ENCODE data around the gene ZCCHC10. TPM values are rescaled to one million over a fixed set of nuclear protein-coding genes. Genes with fewer than 3 reads are reported as not detected.
"Not testable (repeated sequence)": the region's sequence is repeated elsewhere in the genome, so short reads cannot be mapped to it uniquely, and the experiment has no call there.

The ZCCHC10 gene
- total RNA-seq, 2 experiments from 2014 or later, result 24.7 to 32.0 TPM

- H3K4me3 Mint-ChIP-seq; H3K9me3 Mint-ChIP-seq (ENCODE audit: low read depth); DNase-seq; H3K27ac Mint-ChIP-seq; H3K27me3 Mint-ChIP-seq; CTCF ChIA-PET; ATAC-seq: not testable (repeated sequence)
- H3K4me1 Mint-ChIP-seq, result peaks cover 17% of the 10 kb centered on the region
- H3K36me3 Mint-ChIP-seq, result peaks cover 39% of the 10 kb centered on the region
Measured at GRCh38 chr5:132956166-132956799, 70.1 kb downstream of the ZCCHC10 start.

- Mint-ChIP-seq H3K9me3 (ENCODE audit: low read depth) (no peaks in the 10 kb centered on the region), H3K4me1 (peaks cover 5% of the 10 kb centered on the region), H3K36me3 (peaks cover 40% of the 10 kb centered on the region), H3K4me3 (no peak overlapping the region), H3K27me3 (no peaks in the 10 kb centered on the region), H3K27ac (no peak overlapping the region)
- ATAC-seq, result no peak
- CTCF ChIA-PET, result interaction anchor here (1.7 kb wide), 1 partner anchor 9 kb away, joined by 3 read pairs; no protein-coding TSS in a partner anchor
- DNase-seq, result no peak
Measured at GRCh38 chr5:132953710-132954109, 72.6 kb downstream of the ZCCHC10 start.

DNA sequence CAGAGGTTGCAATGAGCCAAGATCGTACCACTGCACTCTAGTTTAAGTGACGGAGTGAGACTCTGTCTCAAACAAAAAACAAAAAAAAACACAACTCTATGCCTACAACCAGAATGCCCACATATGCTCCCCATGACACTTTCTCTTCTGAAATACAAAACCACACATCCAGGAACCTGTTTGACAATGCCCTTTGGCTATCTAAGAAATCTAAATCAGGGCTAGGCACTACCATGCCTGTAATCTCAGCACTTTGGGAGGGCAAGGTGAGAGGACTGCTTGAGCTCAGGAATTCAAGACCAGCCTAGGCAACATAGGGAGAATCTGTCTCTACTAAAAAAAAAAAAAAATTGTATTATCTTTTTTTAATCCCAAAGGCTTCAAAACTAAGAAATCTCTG is 73.5 kb downstream of the ZCCHC10 start:
- Mint-ChIP-seq H3K9me3 (ENCODE audit: low read depth) (no peaks in the 10 kb centered on the region), H3K27ac (no peak overlapping the region), H3K36me3 (peaks cover 38% of the 10 kb centered on the region), H3K4me3 (no peak overlapping the region), H3K4me1 (peaks cover 5% of the 10 kb centered on the region), H3K27me3 (no peaks in the 10 kb centered on the region)
- CTCF ChIA-PET, result interaction anchor here (1.7 kb wide), 1 partner anchor 10 kb away, joined by 3 read pairs; no protein-coding TSS in a partner anchor
- DNase-seq (no peak), ATAC-seq (no peak)

GRCh38 chr5:132951897-132952296 is 74.5 kb downstream of the ZCCHC10 start:
- Mint-ChIP-seq H3K4me3 (no peak overlapping the region), H3K4me1 (peaks cover 8% of the 10 kb centered on the region), H3K9me3 (ENCODE audit: low read depth) (no peaks in the 10 kb centered on the region), H3K27me3 (no peaks in the 10 kb centered on the region), H3K27ac (no peak overlapping the region), H3K36me3 (peaks cover 38% of the 10 kb centered on the region)
- no peak for DNase-seq
- CTCF ChIA-PET, result interaction anchor here (2.1 kb wide), 1 partner anchor 10 kb away, joined by 5 read pairs; no protein-coding TSS in a partner anchor
- no peak for ATAC-seq

GRCh38 chr5:132949136-132949535 is 77.2 kb downstream of the ZCCHC10 start:
- DNase-seq (no peak), ATAC-seq (no peak)
- Mint-ChIP-seq H3K4me1 (peaks cover 12% of the 10 kb centered on the region), H3K36me3 (peaks cover 36% of the 10 kb centered on the region), H3K27ac (no peak overlapping the region), H3K27me3 (no peaks in the 10 kb centered on the region), H3K4me3 (no peak overlapping the region), H3K9me3 (ENCODE audit: low read depth) (no peaks in the 10 kb centered on the region)
- CTCF ChIA-PET, result no interaction called here

- Mint-ChIP-seq H3K27me3 (no peaks in the 10 kb centered on the region), H3K36me3 (peaks cover 34% of the 10 kb centered on the region), H3K27ac (no peak overlapping the region), H3K4me1 (peaks cover 14% of the 10 kb centered on the region), H3K4me3 (no peak overlapping the region), H3K9me3 (ENCODE audit: low read depth) (no peaks in the 10 kb centered on the region)
- CTCF ChIA-PET, result no interaction called here
- DNase-seq (no peak), ATAC-seq (no peak)
Measured at GRCh38 chr5:132947671-132948070, 78.7 kb downstream of the ZCCHC10 start.

Other genes with a start within 250 kb of the ZCCHC10 start
- 10 to 100 TPM; 43.7 to 57.3 TPM for gene SEPTIN8, start 249.3 kb downstream of the ZCCHC10 start, total RNA-seq
- under 1 TPM in 1 of 2 experiments, not detected in 1; 0.42 TPM for gene SOWAHA, start 213.2 kb downstream of the ZCCHC10 start, total RNA-seq
- gene SHROOM1, start 195.9 kb downstream of the ZCCHC10 start, total RNA-seq, result 10 to 100 TPM in 1 of 2 experiments, 1 to 10 TPM in 1; 4.4 to 11.5 TPM
- under 1 TPM; 0.26 to 0.67 TPM for gene GDF9, start 160.1 kb downstream of the ZCCHC10 start, total RNA-seq
- gene UQCRQ, start 159.9 kb downstream of the ZCCHC10 start, total RNA-seq, result 100 to 1,000 TPM; 344 to 446 TPM
- 1 to 10 TPM; 2.7 to 6.0 TPM for gene LEAP2, start 152.9 kb downstream of the ZCCHC10 start, total RNA-seq
- gene AFF4, start 62.9 kb downstream of the ZCCHC10 start, total RNA-seq, result 10 to 100 TPM; 32.6 to 34.7 TPM
- 100 to 1,000 TPM; 105 to 169 TPM for gene HSPA4, start 25.5 kb upstream of the ZCCHC10 start, total RNA-seq